ENCODE results near the gene FMNL2.
"Not testable (repeated sequence)": the region's sequence is repeated elsewhere in the genome, so short reads cannot be mapped to it uniquely, and the experiment has no call there.

The FMNL2 gene

DNA sequence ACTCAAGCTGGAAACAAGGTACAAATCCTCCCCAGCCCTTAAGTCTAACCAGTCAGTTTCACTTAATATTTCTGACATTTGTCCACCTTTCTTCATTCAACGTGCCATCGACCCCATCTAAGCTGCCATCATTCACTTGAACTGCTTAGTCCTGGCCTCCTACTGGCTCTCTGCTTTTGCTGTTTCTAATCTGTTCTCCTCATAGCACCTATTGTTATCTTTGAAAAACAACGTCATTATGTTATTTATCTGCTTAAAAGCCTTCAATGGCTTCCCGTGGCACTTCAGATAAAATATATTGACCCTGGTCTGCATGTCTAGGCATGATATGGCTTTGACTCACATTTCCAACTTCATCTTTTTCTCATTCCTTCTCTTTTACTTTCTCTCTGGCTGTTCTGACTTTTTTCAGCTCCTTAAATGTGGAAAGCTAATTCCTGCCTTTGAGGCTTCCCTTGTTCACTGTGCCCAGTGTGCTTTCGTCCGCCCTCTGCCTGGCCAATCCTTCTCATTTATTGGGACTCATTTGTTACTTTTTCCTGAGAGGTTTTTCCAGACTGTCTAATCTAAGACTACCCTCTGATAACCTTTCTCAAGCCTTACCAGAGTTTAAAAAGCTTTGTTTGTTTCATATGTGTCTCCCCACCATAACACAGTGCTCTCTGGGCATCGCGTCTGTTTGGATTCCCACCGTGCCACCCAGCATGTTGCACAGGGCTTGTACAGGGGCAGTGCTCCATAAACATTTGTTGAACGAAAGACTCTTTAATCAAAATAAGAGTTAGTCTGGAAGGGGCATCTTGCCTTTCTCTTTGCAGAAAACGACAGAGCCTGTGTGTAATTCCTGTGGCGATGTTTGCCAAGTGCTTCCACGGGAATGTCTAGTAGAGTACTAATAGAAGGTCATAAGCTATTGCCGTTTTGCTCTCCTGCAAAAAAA, 183.9 kb downstream of the FMNL2 start:
- peak in 16 of 42 donors; percentile 8 to 58 (median 36) for DNase-seq
- intact Hi-C loops (cut with DNase I): no loop called here

DNA sequence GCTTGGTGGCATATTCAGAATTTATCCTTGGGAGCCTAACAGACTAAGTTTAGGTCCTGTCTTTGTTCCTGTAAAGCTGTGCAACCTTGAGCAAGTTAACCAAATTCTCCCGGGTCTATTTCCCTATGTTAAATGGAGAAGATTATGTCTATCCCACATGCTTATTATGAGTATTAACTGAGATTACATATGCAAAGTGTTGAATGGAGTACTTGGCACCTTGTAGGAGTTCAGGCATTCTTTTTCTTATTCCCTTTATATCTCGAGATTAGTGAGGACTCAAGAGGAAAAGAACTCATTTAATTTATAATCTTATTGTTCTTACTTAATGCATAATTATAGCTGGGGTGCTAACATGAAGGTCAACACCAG, 184.6 kb downstream of the FMNL2 start:
- intact Hi-C loops (cut with DNase I): no loop called here
- DNase-seq: no peak

DNA sequence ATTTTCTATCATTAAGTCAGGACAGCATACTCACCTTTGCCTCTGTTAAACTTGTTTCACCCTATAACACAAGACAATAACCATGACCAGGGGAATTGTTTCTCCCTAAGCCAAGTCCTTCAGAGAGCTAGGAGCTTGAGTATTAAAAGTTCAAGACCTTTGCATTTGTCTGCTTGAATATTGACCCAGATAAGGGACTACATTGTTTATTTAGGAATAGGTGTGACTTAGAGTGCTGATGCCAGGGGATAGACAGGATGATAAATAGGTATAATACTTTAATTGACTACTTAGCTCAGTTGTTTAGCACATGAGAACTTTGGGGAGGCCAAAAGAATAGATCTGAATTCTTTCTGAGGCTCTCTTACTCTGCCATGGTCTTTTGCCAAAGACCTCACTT, 185.8 kb downstream of the FMNL2 start:
- intact Hi-C loops (cut with DNase I): no loop called here
- DNase-seq: no peak

DNA sequence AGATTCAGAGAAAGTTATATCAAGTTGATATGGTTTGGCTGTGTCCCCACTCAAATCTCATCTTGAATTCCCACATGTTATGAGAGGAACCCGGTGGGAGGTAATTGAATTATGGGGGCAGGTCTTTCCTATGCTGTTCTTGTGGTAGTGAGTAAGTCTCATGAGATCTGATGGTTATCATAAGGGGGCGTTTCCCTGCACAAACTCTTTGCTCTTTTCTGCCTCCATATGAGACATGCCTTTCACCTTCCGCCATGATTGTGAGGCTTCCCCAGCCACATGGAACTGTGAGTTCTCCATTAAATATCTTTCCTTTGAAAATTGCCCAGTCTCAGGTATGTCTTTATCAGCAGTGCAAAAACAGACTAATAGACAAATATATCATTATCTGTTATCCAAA, 187.5 kb downstream of the FMNL2 start:
- intact Hi-C loops (cut with DNase I); DNase-seq: not testable (repeated sequence)

DNA sequence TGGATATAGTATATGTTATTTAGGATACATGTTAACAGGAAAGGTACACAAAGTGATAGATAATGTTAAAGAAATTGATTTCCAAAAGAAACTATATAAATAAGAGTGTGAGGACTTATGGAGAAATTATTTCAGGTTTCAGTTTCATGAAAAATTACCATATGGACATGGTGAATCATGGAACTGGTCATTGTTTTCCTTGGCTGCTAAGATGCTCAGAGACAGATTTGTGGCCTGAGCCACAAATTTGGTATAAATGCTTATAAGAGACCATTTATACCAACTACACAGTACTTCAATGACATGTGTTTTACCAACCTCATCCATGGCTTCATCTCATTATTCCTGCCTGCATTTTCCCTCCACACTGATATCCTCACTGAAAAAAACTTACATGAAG, 188.1 kb downstream of the FMNL2 start:
- intact Hi-C loops (cut with DNase I): no loop called here
- DNase-seq: no peak

- DNase-seq: peak in 41 of 42 donors; percentile 14 to 87 (median 62)
- intact Hi-C loops (cut with DNase I): no loop called here
Observed at GRCh38 chr2:152525277-152525838, 190.4 kb downstream of the FMNL2 start.

- DNase-seq: no peak
- intact Hi-C loops (cut with DNase I): no loop called here
Observed at GRCh38 chr2:152529420-152530115, 194.6 kb downstream of the FMNL2 start.

- DNase-seq: no peak
- intact Hi-C loops (cut with DNase I): no loop called here
Observed at GRCh38 chr2:152532241-152532640, 197.3 kb downstream of the FMNL2 start.

GRCh38 chr2:152534460-152535135, 199.6 kb downstream of the FMNL2 start:
- no peak for DNase-seq
- intact Hi-C loops (cut with DNase I): no loop called here

DNA sequence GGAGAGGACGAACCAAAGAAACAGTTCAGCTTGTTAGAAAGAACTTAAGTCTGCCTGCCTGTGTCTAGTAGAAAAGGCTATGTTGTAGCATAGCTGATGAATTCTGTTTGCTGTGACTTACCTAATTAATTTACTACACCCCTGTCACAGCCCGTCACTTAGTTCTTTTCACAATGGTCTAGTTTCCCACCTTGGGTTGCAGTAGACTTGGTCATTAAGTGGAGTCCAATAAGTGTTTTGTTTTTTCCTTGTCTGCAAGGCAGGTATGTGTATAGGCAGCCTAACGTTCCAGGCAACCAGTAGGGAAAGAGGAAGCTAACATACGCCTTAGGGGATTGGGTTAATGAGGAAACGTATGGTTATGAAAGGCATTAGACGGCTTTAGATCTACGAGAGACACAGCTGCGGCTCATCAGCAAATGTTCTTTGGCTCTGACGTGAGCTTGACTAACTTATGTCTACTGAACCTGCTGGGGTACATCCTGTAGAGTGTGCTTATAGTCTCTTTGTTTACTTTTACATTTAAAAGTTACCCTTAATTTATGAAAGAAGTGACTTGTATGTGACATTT, 202.2 kb downstream of the FMNL2 start:
- intact Hi-C loops (cut with DNase I): no loop called here
- DNase-seq: no peak

GRCh38 chr2:152539424-152539823, 204.4 kb downstream of the FMNL2 start:
- intact Hi-C loops (cut with DNase I): no loop called here
- no peak for DNase-seq

DNA sequence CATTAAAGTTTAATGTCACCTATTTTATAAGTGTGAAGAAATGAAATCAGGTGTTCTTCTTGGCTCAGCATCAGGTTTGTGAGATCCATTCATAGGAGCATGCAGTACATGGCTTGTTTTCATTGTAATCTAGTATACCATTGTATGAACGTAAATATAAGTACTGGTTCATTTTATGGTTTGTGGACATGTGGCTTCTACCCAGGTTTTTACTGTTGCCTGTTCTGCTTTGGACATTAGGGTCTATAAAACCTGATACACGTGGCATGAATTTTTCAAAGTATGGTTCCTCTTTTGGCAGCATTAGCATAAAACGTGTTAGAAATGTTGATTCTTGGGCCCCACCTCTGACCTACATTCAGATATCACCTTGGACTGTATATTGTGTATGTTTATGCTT, 206.7 kb downstream of the FMNL2 start:
- intact Hi-C loops (cut with DNase I): no loop called here
- no peak for DNase-seq

DNA sequence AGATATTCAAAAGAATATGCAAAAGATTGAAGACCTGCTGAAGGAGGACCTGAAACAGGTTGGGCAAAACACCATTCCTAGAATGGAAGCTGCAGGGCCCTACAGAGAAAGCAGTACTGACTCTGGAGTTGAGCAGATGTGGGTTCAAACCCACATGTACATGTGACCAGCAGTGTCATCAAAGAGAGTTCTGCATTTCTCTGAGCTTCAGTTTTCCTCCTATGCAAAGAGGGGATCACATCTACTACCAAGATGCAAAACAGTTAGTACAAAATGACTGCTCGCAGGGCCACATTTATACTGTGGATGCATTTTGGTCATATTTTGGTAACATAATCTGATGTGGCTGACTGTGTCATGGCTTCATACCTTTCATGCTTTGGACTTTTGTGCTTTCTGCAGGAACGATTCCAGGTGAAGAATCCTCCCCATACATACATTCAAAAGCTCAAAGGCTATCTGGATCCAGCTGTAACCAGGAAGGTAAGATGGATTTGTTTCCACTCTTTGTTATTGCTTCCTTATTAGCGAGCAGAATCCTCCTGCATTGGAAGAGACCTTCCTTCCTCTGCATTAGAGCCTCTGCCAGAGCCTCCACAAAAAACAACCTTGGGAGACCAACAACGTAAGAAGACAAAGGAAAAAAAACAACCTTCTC, 207.5 kb downstream of the FMNL2 start:
- intact Hi-C loops (cut with DNase I): no loop called here
- DNase-seq: no peak

DNA sequence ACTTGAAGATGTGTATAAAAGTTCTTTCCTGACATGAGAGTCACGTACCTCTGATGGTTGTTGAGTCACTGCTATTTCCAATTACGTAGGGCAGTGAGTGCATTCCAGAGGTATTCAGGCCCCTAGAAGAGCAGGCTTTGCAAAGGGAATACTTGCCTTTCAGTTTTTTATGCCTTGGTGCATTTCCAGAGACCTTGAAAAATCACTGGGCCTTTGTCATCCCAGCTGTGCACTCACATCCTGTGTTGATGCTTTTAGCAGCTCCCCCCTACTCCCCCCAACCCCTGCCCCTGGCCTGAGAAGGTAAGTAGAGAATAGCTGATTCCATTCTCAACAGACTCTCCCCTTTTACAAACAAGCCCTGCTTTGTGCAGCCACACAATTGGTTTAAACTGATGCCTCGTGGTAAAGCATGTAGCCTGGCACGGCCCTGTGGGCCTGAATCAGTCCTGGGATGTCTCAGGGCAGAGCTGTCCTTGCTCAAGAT, 208.1 kb downstream of the FMNL2 start:
- intact Hi-C loops (cut with DNase I): no loop called here
- DNase-seq: peak in 41 of 42 donors; percentile 8 to 84 (median 65)

DNA sequence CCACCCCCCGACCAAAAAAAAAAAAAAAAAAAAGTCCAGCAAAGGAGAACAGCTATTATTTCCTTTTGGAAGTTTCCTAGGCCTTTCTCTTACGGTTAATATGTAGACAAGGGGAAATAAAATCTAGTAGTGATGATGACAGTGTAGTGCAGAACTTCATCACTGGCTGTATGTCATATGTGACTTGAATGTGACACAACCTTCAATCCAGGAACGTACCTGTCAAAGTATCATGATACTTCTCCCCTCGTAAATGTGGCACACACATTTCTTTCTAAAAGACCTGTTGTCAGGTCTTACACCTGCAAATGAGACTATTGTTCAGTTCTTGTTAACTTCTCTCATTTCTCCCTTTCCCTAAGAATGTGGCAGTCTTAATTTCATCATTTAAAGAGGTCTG, 208.7 kb downstream of the FMNL2 start:
- no peak for DNase-seq
- intact Hi-C loops (cut with DNase I): no loop called here

GRCh38 chr2:152544638-152545037, 209.7 kb downstream of the FMNL2 start:
- no peak for DNase-seq
- intact Hi-C loops (cut with DNase I): no loop called here

DNA sequence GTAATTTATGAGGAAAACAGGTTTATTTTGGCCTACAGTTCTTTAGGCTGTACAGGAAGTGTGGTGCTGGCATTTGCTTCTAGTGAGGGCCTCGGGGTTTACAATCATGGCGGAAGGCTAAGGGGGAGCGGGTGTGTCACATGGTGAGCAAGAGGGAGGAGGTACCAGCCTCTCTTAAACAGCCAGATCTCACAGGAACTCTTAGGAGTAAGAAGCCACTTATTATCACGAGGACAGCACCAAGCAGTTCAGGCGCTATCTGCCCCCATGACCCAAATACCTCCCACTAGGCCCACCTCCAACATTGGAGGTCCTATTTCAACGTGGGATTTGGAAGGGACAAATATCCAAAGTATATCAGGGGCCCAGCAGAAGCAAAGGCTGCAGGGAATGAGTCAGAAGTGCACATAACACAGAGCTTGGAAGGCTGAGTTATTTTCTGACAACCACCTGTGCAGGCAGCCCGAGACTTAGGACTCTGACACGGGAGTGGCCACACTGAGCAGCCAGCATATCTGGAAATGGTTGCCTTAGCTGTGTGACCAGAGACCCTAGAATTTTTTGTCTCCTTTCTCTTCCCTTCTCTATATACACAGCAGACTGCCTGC, 211.4 kb downstream of the FMNL2 start:
- no peak for DNase-seq
- intact Hi-C loops (cut with DNase I): no loop called here

Measured in head of caudate nucleus (tissue), 42 donors.